ENCODE measurements around the gene DDIT3. TPM values are rescaled to one million over a fixed set of nuclear protein-coding genes. Genes with fewer than 3 reads are reported as not detected.

DDIT3 gene
- polyA plus RNA-seq, 3 donors: 9.3 to 163 (median 9.4) TPM

DNA sequence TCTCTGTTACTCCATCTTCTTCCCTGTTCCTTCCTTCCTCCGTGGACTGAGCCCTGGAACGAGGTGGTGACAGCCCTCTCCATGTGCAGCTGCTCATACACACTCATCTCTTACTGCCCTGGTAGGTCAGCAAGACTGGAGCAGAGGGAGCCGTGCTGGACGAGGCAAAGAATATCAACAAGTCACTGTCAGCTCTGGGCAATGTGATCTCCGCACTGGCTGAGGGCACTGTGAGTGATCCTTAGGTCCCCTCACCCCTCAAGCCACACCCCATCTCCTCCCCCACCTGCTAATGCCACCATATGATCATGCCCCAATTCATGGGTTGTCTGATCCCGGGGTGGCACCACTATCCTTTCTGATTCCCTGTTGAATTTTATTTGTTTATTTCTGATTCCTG lies 48.5 kb upstream of the DDIT3 start:
- WGBS (ENCODE audit: insufficient coverage): 65% methylated on average over 3 of the region's 6 CpGs
- Histone ChIP-seq H3K4me1 (ENCODE audit: control insufficient read depth in 1 of 2, insufficient read depth in 2 of 2, low read length in 2 of 2) (no peaks in the 10 kb centered on the region), H3K9me3 (replicated peaks in 1 of 2; ENCODE audit: control insufficient read depth in 1 of 2, insufficient read depth in 1 of 2, low read length in 2 of 2) (no peaks in the 10 kb centered on the region), H2AFZ (ENCODE audit: insufficient read depth, low read depth, low read length, poor library complexity, severe bottlenecking) (no peak overlapping the region), H3K79me2 (ENCODE audit: insufficient read depth, low read length) (no peaks in the 10 kb centered on the region), H3K36me3 (replicated peaks in 1 of 2; ENCODE audit: control insufficient read depth in 1 of 2, insufficient read depth in 2 of 2, low read length in 2 of 2) (no peaks in the 10 kb centered on the region), H3K27ac (ENCODE audit: low read depth in 1 of 2, low read length in 2 of 2) (no peak overlapping the region), H3K4me3 (replicated peaks in 1 of 3; ENCODE audit: low read depth in 2 of 3, low read length in 3 of 3) (no peak overlapping the region), H3K4me2 (replicated peaks; ENCODE audit: extremely low read depth, low read length, poor library complexity, severe bottlenecking) (no peak overlapping the region), H3K27me3 (ENCODE audit: control insufficient read depth in 2 of 2, insufficient read depth in 2 of 2, low read length in 2 of 2) (no peaks in the 10 kb centered on the region), H3K9ac (ENCODE audit: insufficient read depth, low read length, poor library complexity, severe bottlenecking) (no peak overlapping the region), H4K20me1 (ENCODE audit: insufficient read depth, low read length) (no peaks in the 10 kb centered on the region)
- Mint-ChIP-seq H3K27me3 (ENCODE audit: low read depth in 3 of 3) (peaks cover 7 to 15% (median 8%) of the 10 kb centered on the region in 3 donors), H3K4me1 (no peaks in the 10 kb centered on the region), H3K36me3 (no peaks in the 10 kb centered on the region), H3K27ac (no peak overlapping the region), H3K9me3 (peaks cover 0 to 1% (median 0%) of the 10 kb centered on the region in 7 donors), H3K4me3 (no peak overlapping the region)
- intact Hi-C loops (cut with micrococcal nuclease): no loop called here
- no peak for DNase-seq
- no peak for TF ChIP-seq CTCF (IDR thresholded peaks at IDR 0.05)

DNA sequence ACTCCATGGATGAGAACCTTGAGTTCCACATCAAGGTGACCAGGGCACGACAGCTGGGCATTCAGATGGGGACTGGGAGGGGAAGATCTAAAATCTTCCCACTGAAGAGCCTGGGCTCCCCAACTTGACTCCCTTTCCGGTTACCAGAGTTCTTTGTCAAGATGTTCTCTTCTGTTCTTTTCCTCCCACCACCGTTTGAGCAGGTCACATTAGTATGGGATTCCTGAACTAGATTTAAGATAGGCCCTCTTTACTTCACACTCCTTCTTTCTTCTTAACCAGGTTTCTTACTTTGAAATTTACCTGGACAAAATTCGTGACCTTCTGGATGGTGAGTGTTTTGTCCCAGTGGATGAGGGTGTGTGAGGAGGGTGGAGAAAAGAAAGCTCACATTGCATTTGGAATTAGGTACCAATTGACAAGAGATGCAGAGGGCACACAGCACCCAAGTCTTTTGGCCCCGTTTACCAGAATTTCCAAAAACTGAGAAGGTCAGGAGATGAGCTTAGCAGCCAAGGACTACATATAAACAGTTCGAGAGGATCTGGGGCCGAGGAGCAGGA lies 43.9 kb upstream of the DDIT3 start:
- Histone ChIP-seq H3K9ac (ENCODE audit: insufficient read depth, low read length, poor library complexity, severe bottlenecking) (no peak overlapping the region), H3K4me2 (replicated peaks; ENCODE audit: extremely low read depth, low read length, poor library complexity, severe bottlenecking) (no peak overlapping the region), H3K4me3 (replicated peaks in 1 of 3; ENCODE audit: low read depth in 2 of 3, low read length in 3 of 3) (no peak overlapping the region), H2AFZ (ENCODE audit: insufficient read depth, low read depth, low read length, poor library complexity, severe bottlenecking) (no peak overlapping the region), H3K9me3 (replicated peaks in 1 of 2; ENCODE audit: control insufficient read depth in 1 of 2, insufficient read depth in 1 of 2, low read length in 2 of 2) (no peaks in the 10 kb centered on the region), H3K27ac (ENCODE audit: low read depth in 1 of 2, low read length in 2 of 2) (no peak overlapping the region), H3K36me3 (replicated peaks in 1 of 2; ENCODE audit: control insufficient read depth in 1 of 2, insufficient read depth in 2 of 2, low read length in 2 of 2) (no peaks in the 10 kb centered on the region), H3K79me2 (ENCODE audit: insufficient read depth, low read length) (no peaks in the 10 kb centered on the region), H3K4me1 (ENCODE audit: control insufficient read depth in 1 of 2, insufficient read depth in 2 of 2, low read length in 2 of 2) (no peaks in the 10 kb centered on the region), H4K20me1 (ENCODE audit: insufficient read depth, low read length) (no peaks in the 10 kb centered on the region), H3K27me3 (ENCODE audit: control insufficient read depth in 2 of 2, insufficient read depth in 2 of 2, low read length in 2 of 2) (peaks cover 0 to 10% of the 10 kb centered on the region in 2 donors)
- 82% methylated on average over 1 of the region's 7 CpGs for WGBS (ENCODE audit: insufficient coverage)
- DNase-seq: no peak
- peak overlapping the region in 1 of 2 donors; percentile 8 for H3K4me3 Mint-ChIP-seq
- peaks cover 0 to 2% (median 0%) of the 10 kb centered on the region in 7 donors for H3K9me3 Mint-ChIP-seq
- H3K27ac Mint-ChIP-seq: peak overlapping the region in 1 of 7 donors; percentile 16
- no peaks in the 10 kb centered on the region for H3K4me1 Mint-ChIP-seq
- peaks cover 16 to 27% (median 25%) of the 10 kb centered on the region in 3 donors for H3K27me3 Mint-ChIP-seq (ENCODE audit: low read depth in 3 of 3)
- no peak for TF ChIP-seq CTCF (IDR thresholded peaks at IDR 0.05)
- intact Hi-C loops (cut with micrococcal nuclease): no loop called here
- H3K36me3 Mint-ChIP-seq: no peaks in the 10 kb centered on the region
